Subcutaneous adipose tissue (tissue), 4 donors: ENCODE measurements around the gene TNFAIP3. TPM values are rescaled to one million over a fixed set of nuclear protein-coding genes. Genes with fewer than 3 reads are reported as not detected.

Experiments
- CTCF ChIP-seq: fragments of 450-650 bp; IDR thresholded peaks from one replicate; pipeline ENCODE4 v1.5.1; 2016; ENCODE audit warnings: low read depth, mild to moderate bottlenecking, control low read depth, antibody characterized with exemption, moderate library complexity
- total RNA-seq, 4 donors: library from RNA; depleted of rRNA; stranded (reverse); fragments of >200 nt; gene quantifications; one replicate each; pipeline ENCODE4 v1.1.0, GENCODE V29; 2016

Gene TNFAIP3
- total RNA-seq, 4 donors from 2014 or later: 16.2 to 33.0 (median 28.0) TPM

- TF ChIP-seq CTCF: no peak
Measured at GRCh38 chr6:137846772-137847313, 20.2 kb upstream of the TNFAIP3 start.

GRCh38 chr6:137847748-137848147 lies 19.3 kb upstream of the TNFAIP3 start:
- TF ChIP-seq CTCF: no peak

- TF ChIP-seq CTCF: no peak
Measured at GRCh38 chr6:137848672-137849071, 18.4 kb upstream of the TNFAIP3 start.

- no peak for TF ChIP-seq CTCF
Measured at GRCh38 chr6:137849181-137849980, 17.7 kb upstream of the TNFAIP3 start.

- TF ChIP-seq CTCF: no peak
Measured at GRCh38 chr6:137849981-137850714, 16.9 kb upstream of the TNFAIP3 start.

- TF ChIP-seq CTCF: no peak
Measured at GRCh38 chr6:137850816-137851602, 16.1 kb upstream of the TNFAIP3 start.
